HEK293 (cell line): ENCODE measurements around the gene CDH7.

Experiments used
- CTCF ChIA-PET: fragments of 350-600 bp; formaldehyde crosslinking; extraction: SDS; loops from one replicate; lab custom pipeline; 2021; ENCODE audit warnings: antibody characterized with exemption; lab: Yijun Ruan, JAX
- POLR2A ChIA-PET: fragments of 300-600 bp; formaldehyde crosslinking; extraction: SDS; loops from one replicate; lab custom pipeline; 2020; ENCODE audit warnings: antibody characterized with exemption, inconsistent platforms; lab: Yijun Ruan, JAX
- H3K27ac ChIP-seq: fragments of 200-500 bp; sonication (Bioruptor generic); 2 replicates; pipeline ENCODE4 v1.5.1; 2014; ENCODE audit warnings: low read depth, low read length, control low read depth, inconsistent platforms; ENCODE audit errors: extremely low read depth
- H3K36me3 ChIP-seq, 2 experiments: fragments of 200-500 bp in 1 of 2; sonication (Bioruptor generic) in 1 of 2; 1 replicate in 1 of 2; 2 replicates in 1 of 2; pipeline ENCODE4 v1.5.1; 2014 to 2017; ENCODE audit warnings: inconsistent platforms in 2 of 2, low read length in 2 of 2; ENCODE audit not compliant: control insufficient read depth in 2 of 2, insufficient read depth in 1 of 2
- H3K4me1 ChIP-seq: fragments of 200-500 bp; sonication (Bioruptor generic); 2 replicates; pipeline ENCODE4 v1.5.1; 2014; ENCODE audit warnings: mild to moderate bottlenecking, low read length, inconsistent platforms; ENCODE audit not compliant: control insufficient read depth, insufficient read depth
- H3K4me3 ChIP-seq: 2 replicates; pipeline ENCODE4 v1.5.1; 2011; ENCODE audit warnings: low read depth, mild to moderate bottlenecking, control low read depth, low read length, moderate library complexity
- H3K9me3 ChIP-seq: fragments of 200-500 bp; sonication (Bioruptor generic); 2 replicates; pipeline ENCODE4 v1.5.1; 2014; ENCODE audit warnings: low read depth, low read length, inconsistent platforms; ENCODE audit not compliant: control insufficient read depth, insufficient read depth
- HOXD13 ChIP-seq: sonication (generic); formaldehyde crosslinking; IDR thresholded peaks from 2 replicates; pipeline ENCODE4 v1.8.0; 2022; ENCODE audit warnings: missing genetic modification reagents, borderline replicate concordance
- PATZ1 ChIP-seq: fragments of 450-650 bp; formaldehyde crosslinking; IDR thresholded peaks from 2 replicates; pipeline ENCODE4 v1.5.1; 2016; ENCODE audit warnings: missing biosample characterization, missing genetic modification characterization
- ZFP69B ChIP-seq: fragments of 450-650 bp; formaldehyde crosslinking; IDR thresholded peaks from 2 replicates; pipeline ENCODE4 v1.5.1; 2016; ENCODE audit warnings: missing biosample characterization, missing genetic modification characterization
- ZNF138 ChIP-seq: fragments of 450-650 bp; formaldehyde crosslinking; IDR thresholded peaks from 2 replicates; pipeline ENCODE4 v1.5.1; 2016; ENCODE audit warnings: missing biosample characterization, missing genetic modification characterization, borderline replicate concordance
- ZNF148 ChIP-seq: fragments of 450-650 bp; formaldehyde crosslinking; IDR thresholded peaks from 2 replicates; pipeline ENCODE4 v1.5.0; 2017; ENCODE audit warnings: missing biosample characterization, missing genetic modification characterization, borderline replicate concordance
- ZNF280C ChIP-seq: fragments of 450-650 bp; formaldehyde crosslinking; IDR thresholded peaks from 2 replicates; pipeline ENCODE4 v1.5.1; 2016; ENCODE audit warnings: missing biosample characterization, missing genetic modification characterization
- ZNF423 ChIP-seq: fragments of 450-650 bp; formaldehyde crosslinking; IDR thresholded peaks from 2 replicates; pipeline ENCODE4 v1.5.1; 2016; ENCODE audit warnings: missing biosample characterization, missing genetic modification characterization
- ZNF555 ChIP-seq: fragments of 450-650 bp; formaldehyde crosslinking; conservative IDR thresholded peaks from 2 replicates; pipeline ENCODE4 v1.5.1; 2017; ENCODE audit warnings: missing biosample characterization, mild to moderate bottlenecking, missing genetic modification characterization, inconsistent platforms
- ZNF645 ChIP-seq: fragments of 450-650 bp; formaldehyde crosslinking; IDR thresholded peaks from 2 replicates; pipeline ENCODE4; 2016; ENCODE audit warnings: missing biosample characterization, missing genetic modification characterization
- ZNF654 ChIP-seq: fragments of 450-650 bp; formaldehyde crosslinking; IDR thresholded peaks from 2 replicates; pipeline ENCODE4 v1.5.1; 2016; ENCODE audit warnings: low read depth, missing biosample characterization, missing genetic modification characterization

The CDH7 gene

GRCh38 chr18:65937180-65937579, 186.4 kb downstream of the CDH7 start:
- ChIA-PET CTCF (interaction anchor here (0.6 to 1.7 kb wide), 8 partner anchors 11 to 212 kb away, joined by 3 to 4 read pairs (median 3); no protein-coding TSS in a partner anchor), POLR2A (no interaction called here)
- H3K36me3 ChIP-seq, result no peaks in the 10 kb centered on the region
- TF ChIP-seq ZNF138, result no peak
- no peak for TF ChIP-seq ZNF645 (tag by site-specific recombination)
- no peak for TF ChIP-seq ZNF423 (tag by site-specific recombination)
- no peak for TF ChIP-seq PATZ1 (tag by site-specific recombination)
- TF ChIP-seq HOXD13 (CRISPR knock-in tag), result no peak
- TF ChIP-seq ZNF280C (tag by site-specific recombination), result no peak
- TF ChIP-seq ZNF555, result no peak
- no peak for TF ChIP-seq ZFP69B
- H3K9me3 ChIP-seq, result no peaks in the 10 kb centered on the region
- no peak overlapping the region for H3K27ac ChIP-seq
- H3K4me3 ChIP-seq, result no peak overlapping the region
- peaks cover 5% of the 10 kb centered on the region; the same call in 1 of the 2 replicates for H3K4me1 ChIP-seq

GRCh38 chr18:65938592-65939372, 188.0 kb downstream of the CDH7 start:
- Histone ChIP-seq H3K36me3 (no peaks in the 10 kb centered on the region), H3K27ac (no peak overlapping the region), H3K9me3 (no peaks in the 10 kb centered on the region)
- ChIA-PET POLR2A (no interaction called here), CTCF (interaction anchor here (0.6 to 1.7 kb wide), 8 partner anchors 9 to 190 kb away, joined by 3 to 7 read pairs (median 4); no protein-coding TSS in a partner anchor)
- TF ChIP-seq ZNF654 (tag by site-specific recombination) (peak; percentile 59), ZNF148 (tag by site-specific recombination) (no peak)
- TF ChIP-seq, all 188 proteins: peak for 1
- H3K4me1 ChIP-seq, result peaks cover 5% of the 10 kb centered on the region; the same call in 1 of the 2 replicates
- H3K4me3 ChIP-seq, result no peak overlapping the region
